Astrocyte of the spinal cord (primary cell): ENCODE measurements around the gene HOMER3.

ENCODE experiments used
- DNase-seq: peaks from one replicate; pipeline ENCODE4 v3.0.0; 2011; ENCODE audit warnings: low read depth, low spot score
- H3K4me3 ChIP-seq: 2 replicates; pipeline ENCODE4 v1.5.1; 2011; ENCODE audit warnings: low read depth, mild to moderate bottlenecking, low read length, moderate library complexity
- CTCF ChIP-seq: IDR thresholded peaks from 2 replicates; pipeline ENCODE4 v1.5.1; 2012; ENCODE audit warnings: low read depth, mild to moderate bottlenecking, low read length, inconsistent platforms
- in situ Hi-C: cut with HindIII; loops from 2 replicates; pipeline ENCODE4 v1.10.0; 2017; ENCODE audit warnings: low sequenced_read_pairs

HOMER3 gene

GRCh38 chr19:18879579-18880373 is 61.2 kb downstream of the HOMER3 start:
- no peak for TF ChIP-seq CTCF
- DNase-seq, result no peak
- H3K4me3 ChIP-seq, result no peak overlapping the region
- in situ Hi-C loops, result no loop called here
